ENCODE measurements around the gene MNT. TPM values are rescaled to one million over a fixed set of nuclear protein-coding genes. Genes with fewer than 3 reads are reported as not detected.

MNT gene
- total and polyA plus RNA-seq, 5 donors from 2014 or later = 0.50 to 93.4 (median 1.1) TPM

DNA sequence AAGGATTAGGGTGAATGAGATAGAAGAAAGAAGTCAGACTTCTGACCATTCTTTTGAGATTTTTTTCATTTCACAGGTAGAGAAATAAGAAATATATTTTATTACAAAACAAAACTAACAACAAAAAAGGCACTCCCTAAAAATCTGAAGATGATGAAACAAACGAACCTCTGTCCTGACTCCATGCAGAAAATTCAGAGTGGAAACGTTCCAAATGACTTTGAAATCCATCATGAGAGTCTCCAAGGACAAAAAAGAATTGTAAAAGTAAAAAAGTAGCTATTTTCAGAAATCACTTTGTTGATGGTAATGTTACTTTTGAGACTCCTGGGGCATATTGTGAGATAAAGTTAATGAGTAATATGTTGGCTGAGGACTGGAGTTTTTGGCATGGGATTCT lies 26.4 kb upstream of the MNT start:
- Histone ChIP-seq H3K4me3 (ENCODE audit: low read depth, low read length) (no peak overlapping the region), H3K27ac (ENCODE audit: insufficient read depth, low read length, poor library complexity, severe bottlenecking) (no peak overlapping the region), H3K4me1 (ENCODE audit: control insufficient read depth, insufficient read depth, low read length, poor library complexity, severe bottlenecking) (no peaks in the 10 kb centered on the region), H3K9me3 (ENCODE audit: control insufficient read depth in 2 of 2, low read length in 2 of 2) (no peaks in the 10 kb centered on the region), H3K36me3 (ENCODE audit: control insufficient read depth, insufficient read depth, low read length) (peaks cover 8% of the 10 kb centered on the region), H3K27me3 (ENCODE audit: control insufficient read depth, insufficient read depth, low read length) (no peaks in the 10 kb centered on the region)
- DNase-seq (no peak), ATAC-seq (ENCODE audit: low read depth in 2 of 2) (no peak)
- Mint-ChIP-seq H3K27me3 (no peaks in the 10 kb centered on the region), H3K27ac (no peak overlapping the region), H3K36me3 (peaks cover 17% of the 10 kb centered on the region), H3K4me3 (no peak overlapping the region), H3K4me1 (peaks cover 0 to 9% (median 2%) of the 10 kb centered on the region in 4 donors), H3K9me3 (no peaks in the 10 kb centered on the region)

GRCh38 chr17:2423271-2423670 lies 22.4 kb upstream of the MNT start:
- Mint-ChIP-seq H3K4me3 (no peak overlapping the region), H3K9me3 (no peaks in the 10 kb centered on the region), H3K4me1 (peaks cover 0 to 4% (median 2%) of the 10 kb centered on the region in 4 donors), H3K27ac (no peak overlapping the region), H3K27me3 (no peaks in the 10 kb centered on the region), H3K36me3 (peaks cover 29% of the 10 kb centered on the region)
- ATAC-seq (ENCODE audit: low read depth in 2 of 2) (no peak), DNase-seq (no peak)
- H3K27ac ChIP-seq (ENCODE audit: insufficient read depth, low read length, poor library complexity, severe bottlenecking) = no peak overlapping the region
- H3K9me3 ChIP-seq (ENCODE audit: control insufficient read depth in 2 of 2, low read length in 2 of 2) = no peaks in the 10 kb centered on the region
- H3K36me3 ChIP-seq (ENCODE audit: control insufficient read depth, insufficient read depth, low read length) = peaks cover 40% of the 10 kb centered on the region
- no peak overlapping the region for H3K4me3 ChIP-seq (ENCODE audit: low read depth, low read length)
- H3K27me3 ChIP-seq (ENCODE audit: control insufficient read depth, insufficient read depth, low read length) = no peaks in the 10 kb centered on the region
- no peaks in the 10 kb centered on the region for H3K4me1 ChIP-seq (ENCODE audit: control insufficient read depth, insufficient read depth, low read length, poor library complexity, severe bottlenecking)

- Mint-ChIP-seq H3K9me3 (no peaks in the 10 kb centered on the region), H3K27me3 (no peaks in the 10 kb centered on the region), H3K27ac (no peak overlapping the region), H3K4me1 (peaks cover 0 to 5% (median 0%) of the 10 kb centered on the region in 4 donors), H3K36me3 (peaks cover 33% of the 10 kb centered on the region), H3K4me3 (no peak overlapping the region)
- ATAC-seq (ENCODE audit: low read depth in 2 of 2) (no peak), DNase-seq (no peak)
- no peak overlapping the region for H3K4me3 ChIP-seq (ENCODE audit: low read depth, low read length)
- no peak overlapping the region for H3K27ac ChIP-seq (ENCODE audit: insufficient read depth, low read length, poor library complexity, severe bottlenecking)
- peaks cover 48% of the 10 kb centered on the region for H3K36me3 ChIP-seq (ENCODE audit: control insufficient read depth, insufficient read depth, low read length)
- no peaks in the 10 kb centered on the region for H3K9me3 ChIP-seq (ENCODE audit: control insufficient read depth in 2 of 2, low read length in 2 of 2)
- H3K4me1 ChIP-seq (ENCODE audit: control insufficient read depth, insufficient read depth, low read length, poor library complexity, severe bottlenecking) = no peaks in the 10 kb centered on the region
- no peaks in the 10 kb centered on the region for H3K27me3 ChIP-seq (ENCODE audit: control insufficient read depth, insufficient read depth, low read length)
Measured at GRCh38 chr17:2421315-2422147, 20.7 kb upstream of the MNT start.

- no peaks in the 10 kb centered on the region for H3K27me3 Mint-ChIP-seq
- H3K4me3 Mint-ChIP-seq = no peak overlapping the region
- H3K36me3 Mint-ChIP-seq = peaks cover 25% of the 10 kb centered on the region
- Histone ChIP-seq H3K9me3 (ENCODE audit: control insufficient read depth in 2 of 2, low read length in 2 of 2) (no peaks in the 10 kb centered on the region), H3K4me3 (ENCODE audit: low read depth, low read length) (no peak overlapping the region), H3K27ac (ENCODE audit: insufficient read depth, low read length, poor library complexity, severe bottlenecking) (no peak overlapping the region), H3K27me3 (ENCODE audit: control insufficient read depth, insufficient read depth, low read length) (no peaks in the 10 kb centered on the region), H3K36me3 (ENCODE audit: control insufficient read depth, insufficient read depth, low read length) (peaks cover 44% of the 10 kb centered on the region), H3K4me1 (ENCODE audit: control insufficient read depth, insufficient read depth, low read length, poor library complexity, severe bottlenecking) (peaks cover 8% of the 10 kb centered on the region)
- no peak overlapping the region for H3K27ac Mint-ChIP-seq
- peaks cover 0 to 5% (median 2%) of the 10 kb centered on the region in 4 donors for H3K4me1 Mint-ChIP-seq
- DNase-seq (no peak), ATAC-seq (ENCODE audit: low read depth in 2 of 2) (no peak)
- no peaks in the 10 kb centered on the region for H3K9me3 Mint-ChIP-seq
Measured at GRCh38 chr17:2420176-2420575, 19.3 kb upstream of the MNT start.

- H3K27me3 Mint-ChIP-seq = no peaks in the 10 kb centered on the region
- ATAC-seq (ENCODE audit: low read depth in 2 of 2) (no peak), DNase-seq (no peak)
- Histone ChIP-seq H3K36me3 (ENCODE audit: control insufficient read depth, insufficient read depth, low read length) (peaks cover 44% of the 10 kb centered on the region), H3K27ac (ENCODE audit: insufficient read depth, low read length, poor library complexity, severe bottlenecking) (no peak overlapping the region), H3K4me3 (ENCODE audit: low read depth, low read length) (no peak overlapping the region), H3K9me3 (ENCODE audit: control insufficient read depth in 2 of 2, low read length in 2 of 2) (no peaks in the 10 kb centered on the region), H3K27me3 (ENCODE audit: control insufficient read depth, insufficient read depth, low read length) (no peaks in the 10 kb centered on the region), H3K4me1 (ENCODE audit: control insufficient read depth, insufficient read depth, low read length, poor library complexity, severe bottlenecking) (peaks cover 8% of the 10 kb centered on the region)
- H3K9me3 Mint-ChIP-seq = no peaks in the 10 kb centered on the region
- no peak overlapping the region for H3K27ac Mint-ChIP-seq
- no peak overlapping the region for H3K4me3 Mint-ChIP-seq
- peaks cover 0 to 5% (median 2%) of the 10 kb centered on the region in 4 donors for H3K4me1 Mint-ChIP-seq
- H3K36me3 Mint-ChIP-seq = peaks cover 22% of the 10 kb centered on the region
Measured at GRCh38 chr17:2419486-2419885, 18.6 kb upstream of the MNT start.

DNA sequence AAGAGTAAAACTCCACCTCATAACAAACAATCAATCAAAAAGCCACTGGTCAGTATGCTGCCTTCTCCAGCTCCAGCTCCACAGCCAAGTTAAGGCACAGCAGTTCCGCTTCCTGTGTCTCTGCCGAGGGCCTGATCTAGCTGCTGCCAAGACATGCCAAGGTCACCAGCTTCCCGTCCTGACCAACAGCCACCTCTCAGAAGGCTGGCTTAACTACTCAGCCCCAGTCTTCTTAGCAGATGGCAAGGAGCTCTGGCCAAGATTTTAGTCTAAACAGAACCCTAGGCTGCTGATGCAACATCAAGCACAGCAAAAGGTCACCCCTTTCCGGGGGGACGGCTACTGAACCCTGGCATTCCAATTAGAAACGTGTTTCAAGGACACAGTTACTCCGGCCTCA lies 17.7 kb upstream of the MNT start:
- Histone ChIP-seq H3K27me3 (ENCODE audit: control insufficient read depth, insufficient read depth, low read length) (no peaks in the 10 kb centered on the region), H3K36me3 (ENCODE audit: control insufficient read depth, insufficient read depth, low read length) (peaks cover 50% of the 10 kb centered on the region), H3K4me3 (ENCODE audit: low read depth, low read length) (no peak overlapping the region), H3K9me3 (ENCODE audit: control insufficient read depth in 2 of 2, low read length in 2 of 2) (no peaks in the 10 kb centered on the region), H3K27ac (ENCODE audit: insufficient read depth, low read length, poor library complexity, severe bottlenecking) (no peak overlapping the region), H3K4me1 (ENCODE audit: control insufficient read depth, insufficient read depth, low read length, poor library complexity, severe bottlenecking) (peaks cover 8% of the 10 kb centered on the region)
- no peak overlapping the region for H3K27ac Mint-ChIP-seq
- no peaks in the 10 kb centered on the region for H3K27me3 Mint-ChIP-seq
- DNase-seq = no peak
- H3K4me3 Mint-ChIP-seq = no peak overlapping the region
- peaks cover 27% of the 10 kb centered on the region for H3K36me3 Mint-ChIP-seq
- H3K9me3 Mint-ChIP-seq = no peaks in the 10 kb centered on the region
- peaks cover 0 to 5% (median 2%) of the 10 kb centered on the region in 4 donors for H3K4me1 Mint-ChIP-seq
- no peak for ATAC-seq (ENCODE audit: low read depth in 2 of 2)

GRCh38 chr17:2416010-2416734 lies 15.3 kb upstream of the MNT start:
- Mint-ChIP-seq H3K27ac (peak overlapping the region; percentile 20 to 69 (median 54)), H3K4me1 (peaks cover 0 to 5% (median 2%) of the 10 kb centered on the region in 4 donors), H3K9me3 (no peaks in the 10 kb centered on the region), H3K27me3 (no peaks in the 10 kb centered on the region), H3K4me3 (no peak overlapping the region), H3K36me3 (peaks cover 28% of the 10 kb centered on the region)
- H3K9me3 ChIP-seq (ENCODE audit: control insufficient read depth in 2 of 2, low read length in 2 of 2) = no peaks in the 10 kb centered on the region
- H3K27ac ChIP-seq (ENCODE audit: insufficient read depth, low read length, poor library complexity, severe bottlenecking) = peak overlapping the region; percentile 18
- no peaks in the 10 kb centered on the region for H3K27me3 ChIP-seq (ENCODE audit: control insufficient read depth, insufficient read depth, low read length)
- H3K36me3 ChIP-seq (ENCODE audit: control insufficient read depth, insufficient read depth, low read length) = peaks cover 43% of the 10 kb centered on the region
- H3K4me1 ChIP-seq (ENCODE audit: control insufficient read depth, insufficient read depth, low read length, poor library complexity, severe bottlenecking) = peaks cover 8% of the 10 kb centered on the region
- no peak overlapping the region for H3K4me3 ChIP-seq (ENCODE audit: low read depth, low read length)
- ATAC-seq (ENCODE audit: low read depth in 2 of 2) = peak; percentile 76 to 77
- DNase-seq = peak; percentile 77 to 82 (median 78)
